GM21723 (cell line): ENCODE measurements around the gene HOXB2.

Source experiments
- ATAC-seq: cut with Tn5 transposase; IDR thresholded peaks from one replicate; pipeline ENCODE4 v1.9.1; 2021; ENCODE audit warnings: mild to moderate bottlenecking, moderate library complexity; ENCODE audit not compliant: unreplicated experiment

HOXB2 gene

DNA sequence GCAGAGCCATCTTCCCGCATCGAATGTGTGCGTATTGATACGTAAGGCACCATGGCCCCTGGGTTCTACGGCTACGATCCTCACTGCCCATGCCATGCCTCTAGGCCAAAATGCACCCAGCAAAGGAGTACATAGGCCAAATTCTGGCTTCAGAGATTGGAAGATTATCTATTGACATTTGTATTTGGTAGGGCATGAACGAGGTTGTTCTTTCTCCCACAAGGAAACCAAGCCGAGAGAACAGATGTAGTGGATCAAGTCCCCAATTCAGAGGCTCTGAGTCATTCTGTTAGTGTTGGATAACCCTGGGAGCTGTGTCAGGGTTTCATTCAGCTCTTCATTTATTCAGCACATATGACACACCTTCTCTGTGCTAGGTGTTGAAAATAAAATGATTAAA lies 50.6 kb downstream of the HOXB2 start:
- no peak for ATAC-seq
